Measurements from ENCODE around the gene TNFRSF13B.
A peak's percentile ranks its signal among the peaks of the same experiment; 100 is the strongest.
"Not testable (repeated sequence)": the region's sequence is repeated elsewhere in the genome, so short reads cannot be mapped to it uniquely, and the experiment has no call there.

Gene TNFRSF13B

DNA sequence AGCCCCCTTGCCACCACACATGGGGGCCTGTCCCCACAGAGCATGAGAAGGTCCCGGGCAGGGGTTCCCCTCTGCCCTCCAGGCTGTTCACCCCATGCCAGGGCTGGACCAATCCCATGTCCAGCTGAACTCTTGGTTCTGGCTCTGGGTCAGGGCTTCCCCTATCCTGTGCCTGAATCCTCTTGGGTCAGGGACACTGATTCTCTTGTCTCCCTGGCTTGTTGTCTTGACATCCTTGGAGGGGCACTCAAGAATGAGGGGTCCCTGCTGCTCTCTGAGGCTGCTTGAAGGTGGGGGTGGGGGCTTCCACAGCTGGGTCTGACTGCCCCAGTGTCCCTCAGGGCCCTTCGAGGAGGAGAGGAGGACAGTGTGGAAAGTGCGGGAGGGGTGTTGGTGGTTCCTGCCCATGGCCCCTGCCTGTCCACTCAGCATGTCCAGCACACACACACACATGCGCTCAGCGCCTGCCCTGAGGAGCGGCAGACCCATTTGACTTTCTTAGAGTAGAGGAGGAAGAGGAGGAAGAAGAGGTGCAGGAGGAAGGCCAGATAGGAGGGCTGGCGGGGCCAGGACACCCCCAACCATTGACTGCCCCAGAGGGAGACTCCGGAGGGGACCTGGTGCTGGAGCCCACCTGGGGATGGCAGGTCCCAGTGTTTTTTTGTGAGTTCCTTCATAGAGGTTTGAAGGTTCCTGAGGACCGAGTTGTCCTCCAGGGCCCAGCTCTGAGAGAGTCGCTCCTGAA, 47.0 kb downstream of the TNFRSF13B start:
- no peak for DNase-seq

DNA sequence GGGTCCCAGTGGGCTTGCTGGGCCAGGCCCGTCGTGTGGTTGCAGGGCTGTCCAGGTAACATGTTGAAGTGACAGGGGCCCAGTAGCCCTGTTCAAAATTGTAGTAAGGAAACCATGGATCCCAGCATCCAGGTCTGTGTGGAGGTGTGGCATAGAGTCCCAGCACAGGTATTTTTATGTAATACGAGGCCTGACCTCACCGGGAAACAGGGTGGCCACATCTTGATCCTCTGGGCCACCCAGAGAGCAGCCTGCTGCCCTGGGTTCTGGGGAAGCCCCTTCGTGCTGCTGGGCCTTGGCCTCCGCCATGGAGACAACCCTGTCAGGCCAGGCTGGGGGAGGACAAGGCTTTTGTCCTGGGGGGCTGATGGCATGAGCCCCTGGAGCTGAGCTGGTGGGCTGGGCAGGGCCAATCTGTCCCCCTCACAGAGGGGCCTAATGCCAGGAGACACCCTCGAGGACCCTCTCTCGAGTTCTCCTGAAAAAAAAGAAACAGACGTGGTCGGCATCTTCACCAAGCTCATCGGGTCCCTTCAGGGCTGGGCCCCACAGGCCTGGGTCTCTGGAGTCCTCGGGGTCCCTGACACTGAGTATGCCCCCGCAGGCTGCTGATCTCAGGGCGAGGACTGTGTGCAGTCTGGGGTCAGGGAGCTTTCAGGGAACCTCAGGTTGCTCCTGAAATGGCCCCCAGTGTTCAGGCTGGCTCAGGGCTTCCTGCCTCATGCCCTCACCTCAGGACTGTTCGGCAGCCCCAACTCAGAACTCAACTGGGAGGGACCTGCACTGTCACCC, 47.8 kb downstream of the TNFRSF13B start:
- DNase-seq = no peak

GRCh38 chr17:16923097-16923903, 48.6 kb downstream of the TNFRSF13B start:
- DNase-seq = no peak

- no peak for DNase-seq
Observed at GRCh38 chr17:16922386-16923096, 49.4 kb downstream of the TNFRSF13B start.

DNA sequence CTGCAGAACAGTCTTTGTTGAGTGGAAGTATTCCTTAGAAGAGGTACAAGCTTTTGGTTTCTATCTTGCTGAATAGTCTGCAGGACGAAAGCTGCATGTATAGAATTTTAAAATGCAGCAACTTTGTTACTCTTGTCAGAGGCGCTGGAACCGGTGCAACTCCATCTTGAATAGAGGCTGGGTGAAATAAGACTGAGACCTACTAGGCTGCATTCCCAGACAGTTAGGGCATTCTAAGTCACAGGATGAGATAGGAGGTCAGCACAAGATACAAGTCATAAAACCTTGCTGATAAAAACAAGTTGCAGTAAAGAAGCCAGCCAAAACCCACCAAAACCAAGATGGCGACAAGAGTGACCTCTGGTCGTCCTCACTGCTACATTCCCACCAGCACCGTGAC, 50.5 kb downstream of the TNFRSF13B start:
- not testable (repeated sequence) for DNase-seq

- DNase-seq = no peak
Observed at GRCh38 chr17:16920628-16921020, 51.3 kb downstream of the TNFRSF13B start.

GRCh38 chr17:16919663-16920627, 52.0 kb downstream of the TNFRSF13B start:
- DNase-seq = no peak

GRCh38 chr17:16918443-16918842, 53.5 kb downstream of the TNFRSF13B start:
- DNase-seq = no peak

GRCh38 chr17:16917671-16918394, 54.1 kb downstream of the TNFRSF13B start:
- DNase-seq = no peak

DNA sequence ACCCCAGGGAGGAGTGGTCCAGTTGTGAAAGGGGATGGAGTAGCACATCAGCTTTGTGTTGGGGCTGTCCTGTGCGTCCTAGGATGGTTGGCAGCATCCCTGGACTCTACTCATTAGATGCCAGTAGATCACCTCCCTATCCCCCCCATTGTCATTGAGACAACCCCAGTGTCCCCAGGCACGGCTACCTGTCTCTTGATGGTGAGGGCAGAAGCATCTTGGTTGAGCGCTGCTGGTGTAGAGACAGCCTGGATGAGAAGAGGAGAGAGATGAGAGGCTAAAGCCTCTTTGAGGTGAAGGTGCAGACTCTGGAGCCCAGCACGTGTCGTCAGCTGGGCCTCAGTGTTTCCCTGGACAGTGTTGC, 55.4 kb downstream of the TNFRSF13B start:
- no peak for DNase-seq

DNA sequence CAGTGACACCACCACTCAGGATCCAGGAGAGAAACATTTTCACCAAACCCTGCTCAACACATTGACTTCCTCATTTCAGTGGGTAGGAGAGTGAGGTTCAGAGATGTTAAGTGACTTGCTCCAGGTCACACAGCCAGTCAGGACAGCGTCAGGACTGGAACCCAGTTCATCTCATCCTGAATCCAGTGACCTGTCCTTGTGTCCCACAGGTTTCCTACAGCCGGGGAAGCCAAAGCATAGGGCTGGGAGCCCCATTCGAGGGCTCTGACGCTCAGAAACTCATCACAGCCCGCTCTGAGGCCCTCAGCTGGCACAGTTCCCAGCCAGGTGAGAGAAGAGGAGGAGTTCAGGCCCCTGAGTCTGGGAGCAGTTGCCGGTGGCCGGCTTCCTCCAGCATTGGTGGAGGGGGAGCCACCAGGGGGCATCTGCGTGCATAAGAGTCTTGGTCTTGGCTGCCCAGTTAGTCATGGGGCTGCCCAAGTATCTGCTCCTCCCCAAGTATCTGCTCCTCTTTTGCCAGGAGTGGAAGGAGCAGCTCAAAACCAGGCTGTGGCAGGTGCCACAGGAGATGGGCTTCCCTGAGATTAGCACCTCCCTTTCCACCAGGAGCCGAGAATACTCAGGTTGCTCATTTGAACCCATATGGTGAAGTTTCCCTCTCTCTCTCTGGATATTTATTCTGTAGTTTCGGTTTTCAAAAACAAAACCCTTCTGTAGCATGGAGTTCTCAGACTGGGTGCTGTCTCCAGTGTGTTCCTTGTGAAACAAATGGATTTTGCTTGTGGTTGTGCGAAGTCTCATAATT, 56.0 kb downstream of the TNFRSF13B start:
- DNase-seq = peak; percentile 45 to 59

DNA sequence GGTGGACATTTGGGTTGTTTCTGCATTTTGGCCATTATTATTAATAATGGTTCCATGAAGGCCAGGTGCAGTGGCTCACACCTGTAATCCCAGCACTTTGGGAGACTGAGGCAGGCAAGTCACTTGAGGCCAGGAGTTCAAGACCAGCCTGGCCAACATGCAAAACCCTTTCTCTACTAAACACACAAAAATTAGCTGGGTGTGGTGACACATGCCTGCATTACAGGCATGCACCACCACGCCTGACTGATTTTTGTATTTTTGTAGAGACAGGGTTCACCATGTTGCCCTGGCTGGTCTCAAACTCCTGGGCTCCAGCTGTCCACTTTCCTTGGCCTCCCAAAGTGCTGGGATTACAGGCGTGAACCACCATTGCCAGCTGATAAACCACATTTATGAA, 58.5 kb downstream of the TNFRSF13B start:
- no peak for DNase-seq

- peak in 1 of 2 experiments; percentile 1 for DNase-seq
Observed at GRCh38 chr17:16912021-16912962, 59.6 kb downstream of the TNFRSF13B start.

- peak in 1 of 2 experiments; percentile 0 for DNase-seq
Observed at GRCh38 chr17:16911141-16911937, 60.6 kb downstream of the TNFRSF13B start.

- no peak for DNase-seq
Observed at GRCh38 chr17:16910341-16910740, 61.6 kb downstream of the TNFRSF13B start.

GRCh38 chr17:16909472-16910246, 62.3 kb downstream of the TNFRSF13B start:
- DNase-seq = no peak

DNA sequence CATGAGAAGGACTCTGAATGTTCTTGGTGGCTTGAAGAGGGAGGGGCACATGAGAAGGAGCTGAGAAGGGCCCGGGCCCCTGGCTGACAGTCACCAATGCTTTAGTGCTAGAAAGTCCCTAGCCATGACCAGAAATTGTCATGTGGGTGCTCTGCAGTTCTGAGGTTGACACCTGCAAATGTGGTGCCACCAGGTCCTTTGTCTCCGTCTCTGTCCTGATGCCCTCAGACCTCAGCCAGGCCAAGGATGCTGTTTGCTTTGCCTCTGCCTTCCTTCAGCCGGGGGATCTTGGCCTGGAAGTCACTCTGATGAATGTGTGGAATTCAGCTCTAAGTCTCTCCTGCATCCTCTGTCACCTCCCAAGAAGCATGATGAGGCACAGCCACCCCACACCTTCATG, 63.6 kb downstream of the TNFRSF13B start:
- no peak for DNase-seq

Data from activated CD4-positive, alpha-beta T cell treated with anti-CD3 and anti-CD28 coated beads, Interleukin-2, amount 50 U/mL, for 48 hours (primary cell).